Natural killer cell (primary cell): ENCODE measurements around the gene PLCD1. TPM values are rescaled to one million over a fixed set of nuclear protein-coding genes. Genes with fewer than 3 reads are reported as not detected.

ENCODE experiments used
- ATAC-seq, 3 donors: fragments of 150-1000 bp in 2 of 3; fragments of 200-7000 bp in 1 of 3; cut with Tn5 transposase; 1 replicate in 1 of 3; 2 replicates in 2 of 3; pipeline ENCODE4 v1.10.0; 2021; ENCODE audit warnings: mild to moderate bottlenecking in 2 of 3, moderate library complexity in 2 of 3
- DNase-seq, 2 donors: peaks; one replicate each; pipeline versions ENCODE4 v3.0.0 to v3.0.0-alpha.2; 2013 to 2021; ENCODE audit warnings: mixed read lengths in 1 of 2
- H3K27ac ChIP-seq: one replicate; pipeline ENCODE4 v1.5.1; 2013; ENCODE audit warnings: mild to moderate bottlenecking, low read length
- H3K27me3 ChIP-seq: one replicate; pipeline ENCODE4 v1.6.1; 2013; ENCODE audit warnings: low read length; ENCODE audit not compliant: control insufficient read depth, insufficient read depth
- H3K36me3 ChIP-seq: one replicate; pipeline ENCODE4 v1.6.1; 2013; ENCODE audit warnings: low read length; ENCODE audit not compliant: control insufficient read depth, insufficient read depth
- H3K4me1 ChIP-seq: one replicate; pipeline ENCODE4 v1.6.1; 2013; ENCODE audit warnings: low read length; ENCODE audit not compliant: control insufficient read depth, insufficient read depth
- H3K4me3 ChIP-seq: one replicate; pipeline ENCODE4 v1.5.1; 2013; ENCODE audit warnings: low read length
- H3K9me3 ChIP-seq: one replicate; pipeline ENCODE4 v1.6.1; 2013; ENCODE audit warnings: low read length; ENCODE audit not compliant: control insufficient read depth, insufficient read depth
- H3K27ac Mint-ChIP-seq, 2 donors: one replicate each; pipeline ENCODE4 v1.8.0; 2022; ENCODE audit warnings: mild to moderate bottlenecking in 2 of 2, mixed read lengths in 2 of 2, moderate library complexity in 1 of 2
- H3K27me3 Mint-ChIP-seq, 2 donors: one replicate each; pipeline ENCODE4 v1.8.0; 2022; ENCODE audit warnings: low read depth in 2 of 2, mixed read lengths in 2 of 2
- H3K36me3 Mint-ChIP-seq: one replicate; pipeline ENCODE4 v1.8.0; 2022; ENCODE audit warnings: mixed read lengths
- H3K4me1 Mint-ChIP-seq, 2 donors: one replicate each; pipeline ENCODE4 v1.8.0; 2022; ENCODE audit warnings: mixed read lengths in 2 of 2
- H3K4me3 Mint-ChIP-seq: one replicate; pipeline ENCODE4 v1.8.0; 2022; ENCODE audit warnings: mild to moderate bottlenecking, moderate library complexity, mixed read lengths
- H3K9me3 Mint-ChIP-seq, 2 donors: one replicate each; pipeline ENCODE4 v1.8.0; 2022; ENCODE audit warnings: mixed read lengths in 2 of 2
- CTCF ChIP-seq: fragments of 200-600 bp; IDR thresholded peaks from one replicate; pipeline ENCODE4 v1.8.0; 2022; ENCODE audit warnings: antibody characterized with exemption
- WGBS: methylation state at CpG from one replicate; pipeline ENCODE4 v1.1.7; 2013; ENCODE audit warnings: missing lambda C conversion rate; ENCODE audit not compliant: insufficient coverage; 5-methylcytosine and 5-hydroxymethylcytosine counted together
- intact Hi-C: fragments of 100-400 bp; cut with micrococcal nuclease; formaldehyde crosslinking; loops from one replicate; pipeline ENCODE4 v1.14.2; 2022
- total RNA-seq, 4 donors: library from RNA; stranded (reverse); fragments of 120-200 nt in 1 of 4; gene quantifications; one replicate each; pipeline versions ENCODE4 v1.2.3 to v1.2.4, GENCODE V29; 2013 to 2022

The PLCD1 gene
- total RNA-seq, 3 donors from 2014 or later (not counting 1 experiment from before 2014, with no cell fraction given) = 27.7 to 38.1 (median 29.4) TPM

- intact Hi-C loops = no loop called here
- Mint-ChIP-seq H3K4me1 (peaks cover 30 to 59% of the 10 kb centered on the region in 2 donors), H3K4me3 (no peak overlapping the region)
These were observed 29.1 kb downstream of the PLCD1 start for GRCh38 chr3:38000242-38000916.

GRCh38 chr3:37999836-38000235 lies 29.6 kb downstream of the PLCD1 start:
- Histone ChIP-seq H3K4me1 (peaks cover 33% of the 10 kb centered on the region), H3K36me3 (peaks cover 21% of the 10 kb centered on the region), H3K27me3 (no peaks in the 10 kb centered on the region), H3K27ac (no peak overlapping the region), H3K9me3 (no peaks in the 10 kb centered on the region), H3K4me3 (no peak overlapping the region)
- Mint-ChIP-seq H3K27ac (peak overlapping the region; percentile 92 to 96), H3K36me3 (no peaks in the 10 kb centered on the region), H3K4me1 (peaks cover 36 to 59% of the 10 kb centered on the region in 2 donors), H3K9me3 (no peaks in the 10 kb centered on the region), H3K4me3 (peak overlapping the region; percentile 62), H3K27me3 (no peaks in the 10 kb centered on the region)
- DNase-seq (no peak), ATAC-seq (no peak)
- intact Hi-C loops = no loop called here
- WGBS = 96% methylated on average over 6 of the region's 6 CpGs
- no peak for TF ChIP-seq CTCF

More at GRCh38 chr3:38000242-38000916, 29.1 kb downstream of the PLCD1 start:
- peaks cover 21% of the 10 kb centered on the region for H3K36me3 ChIP-seq
- DNase-seq (no peak), ATAC-seq (no peak)
- WGBS = 99% methylated on average over 6 of the region's 6 CpGs
- H3K4me1 ChIP-seq = peaks cover 32% of the 10 kb centered on the region
- Mint-ChIP-seq H3K9me3 (no peaks in the 10 kb centered on the region), H3K27me3 (no peaks in the 10 kb centered on the region), H3K36me3 (no peaks in the 10 kb centered on the region), H3K27ac (peak overlapping the region in 1 of 2 donors; percentile 96)
- H3K4me3 ChIP-seq = no peak overlapping the region
- no peaks in the 10 kb centered on the region for H3K27me3 ChIP-seq
- no peaks in the 10 kb centered on the region for H3K9me3 ChIP-seq
- TF ChIP-seq CTCF = no peak
- H3K27ac ChIP-seq = no peak overlapping the region

DNA sequence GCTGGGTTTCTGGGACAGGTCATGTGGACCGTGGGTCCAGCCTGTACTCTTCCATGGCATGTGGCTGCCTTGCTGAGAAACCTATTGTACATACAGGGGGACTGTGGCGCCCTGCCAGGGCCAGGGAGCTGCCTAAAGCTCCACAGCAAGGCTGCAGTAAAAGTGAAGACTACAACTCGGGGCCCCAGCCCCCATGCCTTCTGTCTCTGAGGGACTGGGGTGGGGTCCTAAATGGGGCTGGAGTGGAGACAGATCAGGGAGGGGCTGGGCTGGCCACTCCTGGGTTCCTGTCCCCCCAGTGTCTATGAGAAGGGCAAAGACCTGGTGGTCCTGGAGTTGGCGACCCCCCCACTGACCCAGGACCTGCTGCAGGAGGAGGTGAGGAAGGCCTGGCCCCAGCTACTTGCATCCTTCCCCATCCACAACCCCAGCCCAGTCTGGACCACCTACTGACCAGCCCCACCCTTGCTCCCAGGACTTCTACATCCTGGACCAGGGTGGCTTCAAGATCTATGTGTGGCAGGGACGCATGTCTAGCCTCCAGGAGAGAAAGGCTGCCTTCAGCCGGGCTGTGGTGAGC lies 31.6 kb downstream of the PLCD1 start:
- Mint-ChIP-seq H3K9me3 (no peaks in the 10 kb centered on the region), H3K27ac (peak overlapping the region; percentile 92 to 96), H3K27me3 (no peaks in the 10 kb centered on the region), H3K4me3 (no peak overlapping the region), H3K4me1 (peaks cover 46 to 62% of the 10 kb centered on the region in 2 donors), H3K36me3 (no peaks in the 10 kb centered on the region)
- TF ChIP-seq CTCF = no peak
- H3K9me3 ChIP-seq = no peaks in the 10 kb centered on the region
- 93% methylated on average over 6 of the region's 6 CpGs for WGBS
- H3K36me3 ChIP-seq = peaks cover 21% of the 10 kb centered on the region
- no peaks in the 10 kb centered on the region for H3K27me3 ChIP-seq
- no peak overlapping the region for H3K4me3 ChIP-seq
- ATAC-seq (no peak), DNase-seq (no peak)
- peak overlapping the region; percentile 92 for H3K27ac ChIP-seq
- peaks cover 44% of the 10 kb centered on the region for H3K4me1 ChIP-seq
- intact Hi-C loops = loop anchor here (2.0 kb wide), 1 partner anchor 41 kb away; the partner anchor contains the start of gene DLEC1
